Embryonic facial prominence (tissue), 1 donor: ENCODE measurements around the gene ALAS2.
"Not testable (repeated sequence)": the region's sequence is repeated elsewhere in the genome, so short reads cannot be mapped to it uniquely, and the experiment has no call there.

Experiments used
- DNase-seq: peaks from one replicate; pipeline ENCODE4 v3.0.0-alpha.2; 2016; ENCODE audit errors: extremely low spot score

Gene ALAS2, protein sequence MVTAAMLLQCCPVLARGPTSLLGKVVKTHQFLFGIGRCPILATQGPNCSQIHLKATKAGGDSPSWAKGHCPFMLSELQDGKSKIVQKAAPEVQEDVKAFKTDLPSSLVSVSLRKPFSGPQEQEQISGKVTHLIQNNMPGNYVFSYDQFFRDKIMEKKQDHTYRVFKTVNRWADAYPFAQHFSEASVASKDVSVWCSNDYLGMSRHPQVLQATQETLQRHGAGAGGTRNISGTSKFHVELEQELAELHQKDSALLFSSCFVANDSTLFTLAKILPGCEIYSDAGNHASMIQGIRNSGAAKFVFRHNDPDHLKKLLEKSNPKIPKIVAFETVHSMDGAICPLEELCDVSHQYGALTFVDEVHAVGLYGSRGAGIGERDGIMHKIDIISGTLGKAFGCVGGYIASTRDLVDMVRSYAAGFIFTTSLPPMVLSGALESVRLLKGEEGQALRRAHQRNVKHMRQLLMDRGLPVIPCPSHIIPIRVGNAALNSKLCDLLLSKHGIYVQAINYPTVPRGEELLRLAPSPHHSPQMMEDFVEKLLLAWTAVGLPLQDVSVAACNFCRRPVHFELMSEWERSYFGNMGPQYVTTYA

DNA sequence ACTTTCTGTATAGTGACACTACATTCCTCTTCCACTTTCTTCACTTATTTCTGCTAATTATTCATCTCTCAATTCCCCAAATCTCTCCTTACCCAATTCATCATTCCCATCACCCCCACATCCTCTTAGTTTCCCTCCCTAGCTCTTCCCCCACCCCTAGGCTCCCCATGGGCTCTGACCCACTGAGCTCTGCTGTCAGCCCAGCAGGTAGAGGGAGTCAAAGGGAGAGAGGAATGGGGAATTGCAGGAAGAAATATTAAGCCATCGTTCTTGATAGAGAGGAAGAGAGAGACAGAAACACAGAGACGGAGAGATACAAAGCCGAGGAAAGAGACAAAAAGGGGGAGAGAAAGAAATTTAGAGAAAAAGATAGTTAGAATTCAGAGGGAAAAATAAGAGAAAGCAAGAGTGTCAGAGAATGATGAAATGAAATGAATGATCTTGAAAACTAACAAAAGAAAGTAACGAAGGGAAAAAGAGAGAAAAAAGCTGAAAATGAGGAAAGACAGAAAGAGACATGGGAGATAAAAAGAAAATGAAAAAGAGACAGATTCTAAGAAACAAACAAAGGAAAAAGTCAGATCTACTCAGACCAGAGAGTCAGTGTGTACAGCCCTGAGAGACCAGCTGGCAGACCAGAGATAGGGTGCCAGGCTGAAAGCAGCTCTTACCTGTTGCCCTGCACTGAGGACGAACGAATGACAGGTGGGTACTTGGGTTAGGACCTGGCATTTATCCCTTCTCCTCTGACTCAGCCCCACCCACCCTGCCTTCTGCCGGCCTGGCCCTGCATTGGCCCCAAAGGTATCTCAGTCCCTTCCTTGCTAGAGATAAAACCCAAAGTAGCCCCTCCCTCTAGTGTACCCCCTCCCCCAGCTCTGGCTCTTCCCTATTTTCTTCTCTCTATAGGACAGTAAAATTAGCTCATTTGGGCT is at the start of gene ALAS2:
Gene ALAS2 (minus strand): TSS at position 707 of the 935 bp plus-strand sequence. CDS start 4,977 bp downstream, outside the sequence.
- no peak for DNase-seq

DNA sequence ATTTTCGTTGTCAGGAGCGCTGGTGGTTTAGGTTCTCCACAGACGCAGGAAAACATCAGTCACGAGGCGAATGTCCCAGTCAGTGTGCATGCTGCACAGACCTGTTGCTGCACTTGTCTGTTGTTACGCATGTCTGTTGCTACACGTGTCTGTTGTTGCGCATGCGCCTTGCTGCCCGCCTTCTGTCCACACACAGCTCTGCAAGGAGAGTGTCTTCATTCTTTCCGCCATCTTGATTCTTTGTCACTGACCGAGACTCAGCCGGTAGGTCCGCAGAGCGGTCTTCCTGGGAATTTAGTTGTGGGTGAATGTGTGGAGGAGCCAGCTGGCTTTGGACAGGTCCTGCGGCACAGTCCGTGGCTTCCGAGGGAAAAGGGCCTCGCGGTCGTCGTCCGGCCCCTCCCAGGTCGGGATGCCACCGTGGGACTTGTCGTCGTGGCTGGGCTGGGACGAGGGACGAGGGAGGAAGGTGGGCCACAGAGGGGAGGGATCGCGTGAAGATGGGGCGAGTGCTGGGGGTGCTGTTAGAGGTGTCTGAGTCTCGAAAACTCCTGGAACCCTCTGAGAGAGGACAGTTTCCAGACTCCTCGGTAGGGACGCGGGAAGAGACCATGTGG is 44.2 kb upstream of the ALAS2 start, which contains the start of gene PAGE2B:
Gene PAGE2B (plus strand): TSS at position 180 of the 617 bp plus-strand sequence. CDS start 1,012 bp downstream, outside the sequence.
- DNase-seq = no peak

DNA sequence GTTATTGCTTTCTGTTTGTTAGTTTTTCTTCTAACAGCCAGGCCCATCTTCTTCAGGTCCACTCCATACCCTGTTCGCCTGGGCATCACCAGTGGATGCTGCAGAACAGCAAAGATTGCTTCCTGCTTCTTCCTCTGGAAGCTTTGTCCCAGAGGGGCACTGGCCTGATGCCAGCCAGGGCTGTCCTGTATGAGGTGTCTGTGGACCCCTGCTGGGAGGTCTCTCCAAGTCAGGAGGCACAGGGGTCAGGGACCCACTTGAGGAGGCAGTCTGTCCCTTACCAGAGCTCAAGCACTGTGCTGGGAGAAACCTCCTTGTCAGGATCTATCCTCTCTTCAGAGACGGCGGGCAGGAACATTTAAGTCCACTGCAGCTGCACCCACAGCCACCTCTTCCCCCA is 41.5 kb upstream of the ALAS2 start:
- DNase-seq = no peak

DNA sequence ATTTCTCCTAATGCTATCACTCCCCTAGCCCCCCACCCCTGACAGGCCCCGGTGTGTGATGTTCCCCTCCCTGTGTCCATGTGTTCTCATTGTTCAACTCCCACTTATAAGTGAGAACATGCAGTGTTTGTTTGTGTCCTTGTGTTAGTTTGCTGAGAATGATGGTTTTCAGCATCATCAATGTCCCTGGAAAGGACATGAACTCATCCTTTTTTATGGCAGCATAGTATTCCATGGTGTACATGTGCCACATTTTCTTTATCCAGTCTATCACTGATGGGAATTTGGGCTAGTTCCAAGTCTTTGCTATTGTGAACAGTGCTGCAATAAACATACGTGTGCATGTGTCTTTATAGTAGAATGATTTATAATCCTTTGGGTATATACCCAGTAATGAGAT is 36.4 kb upstream of the ALAS2 start:
- not testable (repeated sequence) for DNase-seq

DNA sequence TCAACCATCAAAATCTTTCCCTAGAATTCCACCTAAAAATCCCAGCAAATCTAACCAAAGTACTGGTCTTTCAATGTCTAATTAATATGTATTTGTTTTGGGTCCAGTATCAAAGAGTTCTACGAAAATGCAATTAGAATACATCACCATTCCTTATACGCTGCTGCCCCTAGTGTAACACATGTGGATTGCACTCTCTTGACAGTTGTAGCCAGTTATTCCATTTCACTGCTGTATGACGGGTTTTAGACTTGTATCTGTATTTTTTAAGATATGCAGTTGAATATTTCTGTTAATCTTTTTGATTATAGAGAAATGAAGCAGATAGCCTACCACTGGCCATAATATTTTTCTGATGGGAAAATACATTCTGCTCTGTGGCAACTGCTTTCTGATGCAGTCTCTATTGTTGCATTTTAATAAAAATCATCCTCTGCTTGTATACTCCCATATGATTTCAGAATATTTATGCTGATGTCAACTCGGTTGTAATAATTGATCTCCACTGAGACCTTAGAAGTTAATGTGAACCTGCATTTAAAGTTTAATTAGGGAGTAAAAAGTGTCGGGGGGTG is 27.0 kb upstream of the ALAS2 start:
- DNase-seq = peak; percentile 7

DNA sequence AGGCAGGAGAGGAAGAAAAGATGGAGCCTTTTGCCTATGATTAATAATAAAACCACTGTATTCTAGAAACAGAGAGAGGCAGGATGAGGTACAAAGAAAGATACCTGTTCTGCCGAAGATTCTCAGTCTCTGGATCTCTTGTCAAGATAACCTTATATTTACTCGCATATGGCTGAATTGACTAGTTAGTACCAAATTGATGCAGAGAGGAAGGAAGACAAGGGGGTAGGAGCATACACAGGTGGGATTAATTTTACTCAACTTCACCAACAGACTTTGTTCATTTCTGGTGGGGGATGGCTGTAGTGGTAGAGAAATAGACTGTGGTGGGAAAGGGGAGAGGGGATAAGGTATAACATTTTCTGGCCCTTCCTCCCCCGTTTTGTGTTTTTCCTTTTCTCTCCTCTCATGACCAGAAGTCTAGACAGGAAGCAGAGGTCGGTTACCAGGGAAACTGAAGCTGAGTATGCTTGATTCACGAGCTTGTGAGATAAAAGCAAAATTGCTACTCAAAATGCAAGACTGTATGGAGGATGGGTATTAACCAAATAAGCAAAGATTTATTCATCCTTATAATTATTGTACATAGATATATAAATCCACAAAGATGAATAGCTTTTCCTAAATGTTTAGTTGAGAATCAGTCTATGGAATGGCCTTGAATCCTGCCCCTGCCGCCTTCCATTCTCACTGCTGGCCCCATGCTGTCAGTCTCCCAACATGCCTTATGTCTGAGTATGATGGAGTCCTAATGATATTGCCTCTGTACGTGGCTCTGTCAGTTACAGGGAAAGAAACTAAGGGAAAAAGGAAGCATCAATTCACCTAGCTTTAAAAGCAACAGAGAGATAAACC is 26.3 kb upstream of the ALAS2 start:
- DNase-seq = no peak

DNA sequence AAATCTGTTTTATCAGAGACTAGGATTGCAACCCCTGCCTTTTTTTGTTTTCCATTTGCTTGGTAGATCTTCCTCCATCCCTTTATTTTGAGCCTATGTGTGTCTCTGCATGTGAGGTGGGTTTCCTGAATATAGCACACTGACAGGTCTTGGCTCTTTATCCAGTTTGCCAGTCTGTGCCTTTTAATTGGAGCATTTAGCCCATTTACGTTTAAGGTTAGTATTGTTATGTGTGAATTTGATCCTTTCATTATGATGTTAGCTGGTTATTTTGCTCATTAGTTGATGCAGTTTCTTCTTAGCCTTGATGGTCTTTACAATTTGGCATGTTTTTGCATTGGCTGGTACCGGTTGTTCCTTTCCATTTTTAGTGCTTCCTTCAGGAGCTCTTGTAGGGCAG is 19.8 kb upstream of the ALAS2 start:
- not testable (repeated sequence) for DNase-seq

DNA sequence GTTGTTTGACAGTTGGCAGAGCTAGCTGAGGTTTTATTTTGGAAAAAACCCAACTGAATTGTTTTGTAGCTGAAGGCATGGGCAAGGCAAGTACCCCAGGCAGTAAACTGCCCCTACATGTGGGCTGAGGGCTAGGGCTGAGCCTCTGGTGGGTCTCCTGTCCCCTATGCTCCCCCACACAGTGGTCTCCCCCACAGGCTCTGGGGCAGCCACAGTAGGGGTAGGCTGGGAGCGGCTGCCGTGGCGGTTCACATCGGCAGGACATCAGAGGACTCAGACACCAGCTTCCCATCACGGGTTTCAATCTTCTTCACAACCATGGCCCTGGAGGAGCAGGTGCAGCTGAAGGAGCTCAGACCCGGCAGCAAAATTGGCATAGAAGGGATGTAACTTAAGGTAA is 10.7 kb upstream of the ALAS2 start:
- DNase-seq = no peak

DNA sequence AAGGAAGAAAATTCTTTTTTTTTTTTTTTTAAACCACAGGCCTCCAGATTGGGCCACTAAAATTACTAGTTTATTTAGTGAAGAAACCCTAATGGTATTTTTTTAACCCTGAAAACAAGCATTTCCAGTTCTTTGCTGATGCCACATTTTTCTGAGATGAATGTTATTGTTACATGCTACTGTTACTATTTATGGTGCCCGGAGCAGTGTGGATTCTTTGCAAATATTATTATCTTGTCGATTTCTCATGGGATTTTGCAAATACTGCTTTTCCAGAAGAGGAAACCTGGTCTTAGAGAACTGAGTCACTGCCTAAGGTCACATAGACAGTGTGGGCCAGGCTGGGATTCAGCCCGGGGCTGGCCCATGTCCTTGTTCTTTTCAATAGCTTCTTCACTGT is 8.7 kb upstream of the ALAS2 start:
- no peak for DNase-seq

DNA sequence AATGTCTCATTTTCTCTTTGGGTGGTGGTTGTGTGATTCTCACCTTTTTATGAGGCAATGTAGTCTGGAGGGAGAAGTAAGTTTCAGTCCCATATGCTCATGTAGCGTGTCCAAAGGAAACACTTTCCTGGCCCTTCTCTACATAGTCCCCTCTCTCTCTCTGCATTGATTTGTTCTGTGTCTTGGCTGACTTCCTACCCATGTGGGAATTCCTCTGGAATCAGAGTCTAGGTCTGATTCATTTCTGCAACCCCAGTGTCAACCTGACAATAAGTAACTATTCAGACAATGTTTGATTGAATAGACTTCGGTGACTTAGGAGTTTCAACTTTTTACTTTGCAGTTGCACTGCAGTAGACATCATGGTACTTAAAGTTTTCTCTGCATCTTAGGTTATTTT is 2.7 kb upstream of the ALAS2 start:
- no peak for DNase-seq

DNA sequence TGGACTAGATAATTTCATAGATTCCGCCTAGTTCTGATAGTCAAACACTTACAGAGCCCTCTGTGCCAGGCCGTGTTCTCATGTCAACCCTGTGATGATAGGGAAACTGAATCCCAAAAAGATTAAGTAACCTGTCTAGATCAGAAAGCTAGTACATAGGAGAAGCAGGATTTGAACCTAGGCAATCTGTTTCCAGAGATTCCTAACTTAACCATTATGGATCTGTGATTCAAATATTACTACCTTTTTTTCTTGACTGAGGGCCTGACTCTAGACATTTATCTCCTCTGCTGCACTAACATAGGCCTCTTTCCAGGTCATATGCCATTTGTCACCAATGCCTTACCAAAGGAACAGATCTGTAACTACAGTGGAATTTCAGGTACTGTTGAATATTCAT is 1.5 kb downstream of the ALAS2 start:
- no peak for DNase-seq

DNA sequence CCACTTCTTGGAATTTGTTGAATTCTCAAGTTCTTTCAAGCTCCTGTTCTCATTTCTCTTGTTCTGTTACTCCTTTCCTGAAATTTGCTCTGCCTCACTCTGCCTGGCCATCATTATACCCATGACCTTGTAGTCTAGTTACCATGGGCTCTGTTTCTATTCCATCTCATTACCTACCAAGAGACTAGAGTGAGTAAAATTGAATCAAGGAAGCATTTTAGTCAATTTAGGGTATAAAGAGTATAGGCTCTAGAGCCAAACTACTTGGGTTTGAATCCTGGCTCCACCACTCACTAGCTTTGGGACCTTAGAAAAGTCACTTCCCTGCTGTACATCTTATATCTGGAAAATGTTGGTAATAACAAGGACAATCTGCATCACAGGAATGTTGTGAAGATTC is 2.2 kb downstream of the ALAS2 start:
- no peak for DNase-seq

DNA sequence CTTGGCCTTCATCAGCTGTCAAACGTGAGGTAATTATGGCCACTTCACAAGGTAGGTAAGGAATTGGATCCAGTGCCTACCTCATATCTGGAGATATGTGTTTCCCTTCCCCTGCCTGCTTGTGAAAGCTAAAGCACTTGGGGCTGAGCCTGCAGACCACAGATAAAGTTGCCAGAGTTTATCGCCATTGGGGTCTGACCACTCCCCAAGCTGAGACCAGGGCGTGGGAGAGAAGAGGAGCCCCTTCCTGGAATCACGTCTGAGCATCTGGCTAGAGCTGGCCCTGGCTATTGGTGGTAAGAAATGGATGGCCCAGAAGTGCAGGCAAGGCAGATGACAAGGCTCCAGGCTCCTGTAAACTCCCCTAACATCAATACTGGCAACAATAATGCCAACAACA is 2.7 kb downstream of the ALAS2 start:
- no peak for DNase-seq

DNA sequence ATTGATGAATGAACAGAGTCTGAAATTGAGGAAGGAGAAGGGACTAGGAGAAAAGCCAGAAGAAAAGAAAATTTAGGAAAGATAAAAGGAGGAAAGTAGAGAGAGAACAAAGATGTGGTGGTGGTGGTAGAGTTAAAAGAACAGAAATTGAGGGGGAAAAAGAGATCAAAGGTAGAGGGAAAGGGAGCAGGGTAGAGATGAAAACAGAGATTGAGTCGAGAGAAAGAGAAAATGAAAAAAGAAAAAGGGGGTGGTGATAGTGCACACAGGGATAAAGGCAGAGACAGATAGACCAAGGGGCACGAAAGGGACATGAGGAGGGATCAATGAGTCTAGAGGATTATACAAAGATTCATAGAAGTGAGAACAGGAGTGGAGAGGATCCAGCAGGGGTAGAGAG is 3.9 kb downstream of the ALAS2 start:
- no peak for DNase-seq

DNA sequence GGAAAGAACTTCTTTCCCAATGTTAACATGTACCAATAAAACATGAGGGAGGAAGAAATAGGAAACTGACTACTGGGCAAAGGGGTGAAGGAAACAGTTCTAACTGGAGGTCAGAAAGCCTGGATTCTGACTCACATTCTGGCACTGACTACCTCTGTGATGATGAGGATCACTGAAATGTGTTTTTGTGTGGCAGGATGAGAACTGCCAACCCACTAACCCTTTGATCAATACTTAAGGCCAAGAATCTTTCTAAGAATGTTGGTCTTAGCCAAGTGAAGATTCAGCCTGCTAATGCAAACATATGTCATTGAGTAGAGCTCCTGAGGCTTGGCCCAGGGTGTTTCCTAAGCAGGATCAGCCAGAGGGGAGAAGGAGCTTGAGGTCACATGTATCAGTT is 4.6 kb downstream of the ALAS2 start:
- DNase-seq = no peak

DNA sequence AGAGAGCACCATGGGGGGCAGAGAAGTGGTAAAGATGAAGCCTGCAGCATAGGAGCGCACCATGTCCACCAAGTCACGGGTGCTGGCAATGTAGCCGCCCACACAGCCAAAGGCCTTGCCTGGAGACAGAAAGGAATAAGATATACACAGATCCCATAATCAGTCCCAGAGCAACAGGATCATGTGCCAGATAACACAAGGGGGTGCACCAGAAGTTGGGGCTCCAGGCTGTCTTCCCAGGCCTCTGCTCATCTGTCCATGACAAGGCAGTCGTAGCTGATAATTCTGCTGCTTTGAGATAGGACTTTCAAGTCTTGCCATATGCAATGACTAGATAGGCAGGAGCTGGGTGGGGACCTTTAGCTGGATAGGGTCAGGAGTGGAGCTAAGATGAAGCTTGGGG is 15.9 kb downstream of the ALAS2 start:
- no peak for DNase-seq

DNA sequence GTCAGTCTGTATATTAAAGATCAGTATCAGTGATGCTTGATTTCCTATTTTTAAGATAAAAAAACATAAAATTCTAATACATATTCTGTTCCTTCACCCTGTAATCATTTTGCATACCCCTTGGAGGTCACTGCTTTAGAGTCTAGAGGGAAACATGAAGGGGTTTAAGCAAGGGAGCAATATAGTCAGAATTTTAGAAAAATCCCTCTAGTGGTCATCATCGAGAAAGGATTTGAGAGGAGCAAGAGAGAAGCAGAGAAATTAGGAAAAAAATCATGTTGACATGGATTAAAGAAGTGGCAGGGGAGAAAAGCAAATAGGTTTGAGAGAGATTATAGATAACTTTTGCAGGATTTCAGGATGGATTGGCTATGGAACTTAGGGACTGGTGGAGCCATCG is 19.5 kb downstream of the ALAS2 start:
- DNase-seq = no peak

DNA sequence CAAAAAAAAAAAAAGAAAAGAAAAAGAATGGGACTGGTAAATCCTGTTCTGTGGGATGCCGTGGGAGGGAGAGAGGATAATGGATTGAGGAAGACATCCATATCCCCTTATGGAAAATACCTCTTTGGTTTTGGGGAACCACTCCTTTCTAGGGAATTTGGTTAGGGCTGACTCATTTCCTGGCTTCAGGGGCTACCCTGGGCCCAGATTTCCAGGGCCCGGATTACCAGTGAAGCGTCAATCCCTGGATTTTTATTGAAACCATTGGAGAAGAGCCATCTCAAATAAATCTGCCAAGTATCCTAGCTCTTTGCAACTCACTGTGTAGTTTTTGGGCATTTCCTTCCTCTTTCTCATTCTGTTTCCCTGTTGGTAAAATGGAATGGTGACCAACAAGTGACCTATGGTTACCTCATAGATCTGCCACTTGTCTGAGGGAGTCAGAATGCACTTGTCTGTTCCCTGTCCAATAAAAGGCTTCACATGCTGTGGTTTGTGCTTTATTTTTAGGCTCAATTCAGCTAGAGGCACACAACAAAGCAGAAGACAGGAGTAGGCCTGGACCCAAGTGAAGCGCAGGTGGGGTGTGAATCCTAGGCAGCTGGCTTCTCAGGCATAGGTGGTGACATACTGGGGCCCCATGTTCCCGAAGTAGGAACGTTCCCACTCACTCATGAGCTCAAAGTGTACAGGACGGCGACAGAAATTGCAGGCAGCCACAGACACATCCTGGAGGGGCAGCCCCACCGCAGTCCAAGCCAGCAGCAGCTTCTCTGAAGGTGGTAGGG is 22.0 kb downstream of the ALAS2 start:
- no peak for DNase-seq

DNA sequence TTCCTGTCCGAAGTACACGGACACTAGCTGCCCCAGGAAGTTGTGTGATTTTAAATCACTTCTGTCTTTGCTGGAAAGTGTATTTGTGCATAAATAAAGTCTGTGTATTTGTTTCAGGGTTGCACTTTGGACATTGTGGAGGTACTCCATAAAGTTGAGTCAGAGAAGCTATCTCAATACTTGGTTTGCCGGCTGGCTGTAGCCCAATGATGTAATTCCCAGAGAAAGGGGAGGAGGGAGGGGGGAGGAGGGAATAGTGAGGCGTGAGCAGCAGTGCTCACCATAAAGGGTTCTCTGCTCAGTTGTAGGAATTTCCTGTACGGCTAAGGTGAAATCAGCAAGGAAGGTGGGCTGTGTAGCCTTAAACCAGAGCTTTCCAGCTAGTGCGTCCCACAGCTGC is 23.1 kb downstream of the ALAS2 start:
- DNase-seq = no peak
